ENCODE results near the gene GCSAM. TPM values are rescaled to one million over a fixed set of nuclear protein-coding genes. Genes with fewer than 3 reads are reported as not detected.

The GCSAM gene, protein sequence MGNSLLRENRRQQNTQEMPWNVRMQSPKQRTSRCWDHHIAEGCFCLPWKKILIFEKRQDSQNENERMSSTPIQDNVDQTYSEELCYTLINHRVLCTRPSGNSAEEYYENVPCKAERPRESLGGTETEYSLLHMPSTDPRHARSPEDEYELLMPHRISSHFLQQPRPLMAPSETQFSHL
- not detected for total RNA-seq

DNA sequence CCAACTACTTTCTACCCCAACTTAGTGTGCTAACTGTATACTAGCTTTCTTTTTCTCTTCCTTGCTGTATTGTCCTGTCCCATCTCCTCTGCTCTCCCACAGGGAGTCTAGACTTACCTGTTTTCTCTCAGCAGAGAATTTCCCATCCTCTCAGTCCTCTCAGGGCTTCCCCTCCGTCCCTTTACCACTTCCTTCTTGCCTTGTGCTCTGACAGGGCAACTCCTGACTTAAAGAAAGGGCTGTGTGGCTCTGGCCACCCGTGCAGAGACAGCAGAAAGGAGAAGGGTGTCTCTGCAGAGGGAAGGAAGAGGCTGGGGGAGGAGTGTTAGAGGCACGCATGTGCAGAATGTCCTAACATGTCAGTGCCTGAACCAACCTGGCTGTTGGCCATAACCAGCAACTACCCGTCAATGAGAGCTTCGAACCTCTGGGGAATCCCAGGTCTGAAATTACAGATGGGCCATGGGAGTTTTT, at the start of gene GCSAM:
TSS of gene GCSAM (minus strand) at position 274 of the 474 bp plus-strand sequence. CDS start at position 146, 128 bp downstream.
- Histone ChIP-seq H3K27ac (no peak within 1 kb of the TSS), H3K4me1 (no peaks in the 10 kb centered on the region), H3K4me3 (no peak within 1 kb of the TSS), H3K27me3 (no peaks in the 10 kb centered on the region), H3K9me3 (no peaks in the 10 kb centered on the region), H3K36me3 (peaks cover 0 to 3% of the 10 kb centered on the region in 2 donors)
- intact Hi-C loops (cut with DNase I) = no loop called here
- DNase-seq (ENCODE audit: low spot score in 2 of 2) = peak; percentile 25 to 67
- TF ChIP-seq, protein P1, sequence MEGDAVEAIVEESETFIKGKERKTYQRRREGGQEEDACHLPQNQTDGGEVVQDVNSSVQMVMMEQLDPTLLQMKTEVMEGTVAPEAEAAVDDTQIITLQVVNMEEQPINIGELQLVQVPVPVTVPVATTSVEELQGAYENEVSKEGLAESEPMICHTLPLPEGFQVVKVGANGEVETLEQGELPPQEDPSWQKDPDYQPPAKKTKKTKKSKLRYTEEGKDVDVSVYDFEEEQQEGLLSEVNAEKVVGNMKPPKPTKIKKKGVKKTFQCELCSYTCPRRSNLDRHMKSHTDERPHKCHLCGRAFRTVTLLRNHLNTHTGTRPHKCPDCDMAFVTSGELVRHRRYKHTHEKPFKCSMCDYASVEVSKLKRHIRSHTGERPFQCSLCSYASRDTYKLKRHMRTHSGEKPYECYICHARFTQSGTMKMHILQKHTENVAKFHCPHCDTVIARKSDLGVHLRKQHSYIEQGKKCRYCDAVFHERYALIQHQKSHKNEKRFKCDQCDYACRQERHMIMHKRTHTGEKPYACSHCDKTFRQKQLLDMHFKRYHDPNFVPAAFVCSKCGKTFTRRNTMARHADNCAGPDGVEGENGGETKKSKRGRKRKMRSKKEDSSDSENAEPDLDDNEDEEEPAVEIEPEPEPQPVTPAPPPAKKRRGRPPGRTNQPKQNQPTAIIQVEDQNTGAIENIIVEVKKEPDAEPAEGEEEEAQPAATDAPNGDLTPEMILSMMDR (IDR thresholded peaks at IDR 0.05) = no peak

DNA sequence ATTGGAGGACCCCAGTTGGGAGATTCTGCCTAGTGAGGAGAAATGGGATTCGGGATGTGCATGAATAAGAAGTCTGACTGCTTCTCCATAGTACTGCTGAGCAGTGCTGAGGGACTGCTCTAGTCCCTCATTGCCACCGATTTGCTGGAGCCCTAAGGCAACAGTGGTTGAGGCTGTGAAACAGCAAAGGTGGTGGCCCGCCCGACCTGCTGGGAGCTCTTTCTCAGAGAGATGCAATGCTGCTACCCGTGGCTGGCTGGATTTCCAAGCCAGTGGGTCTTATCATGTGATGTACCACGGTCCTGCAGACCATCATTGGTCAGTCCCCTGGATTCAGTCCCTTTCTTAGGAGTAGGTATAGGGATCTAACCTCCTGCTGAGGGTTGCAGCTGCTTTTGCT, 42.6 kb upstream of the GCSAM start:
- Histone ChIP-seq H3K27me3 (no peaks in the 10 kb centered on the region), H3K27ac (no peak overlapping the region), H3K4me1 (no peaks in the 10 kb centered on the region), H3K4me3 (no peak overlapping the region), H3K9me3 (no peaks in the 10 kb centered on the region), H3K36me3 (no peaks in the 10 kb centered on the region)
- no peak for DNase-seq (ENCODE audit: low spot score in 2 of 2)
- TF ChIP-seq, protein P1 (IDR thresholded peaks at IDR 0.05) = no peak
- intact Hi-C loops (cut with DNase I) = no loop called here

DNA sequence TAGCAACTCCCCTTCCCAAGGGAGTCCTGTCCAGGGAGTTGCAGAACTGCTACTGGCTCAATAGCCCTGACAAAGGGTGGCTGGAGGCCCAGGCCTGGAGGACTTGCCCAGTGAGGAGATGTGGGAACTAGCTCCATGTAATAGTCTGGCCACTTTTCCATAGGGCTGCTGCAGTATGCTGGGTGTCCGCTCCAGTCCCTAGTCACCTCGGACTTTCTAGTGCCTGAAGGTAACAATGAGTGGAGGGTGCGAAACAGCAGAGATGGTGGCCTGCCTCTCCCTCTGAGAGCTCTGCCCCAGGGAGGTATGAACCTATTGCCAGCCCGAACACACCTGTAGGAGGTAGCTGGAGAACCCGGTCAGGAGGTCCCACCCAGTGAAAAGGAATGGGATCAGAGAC, 42.0 kb upstream of the GCSAM start:
- TF ChIP-seq, protein P1 (IDR thresholded peaks at IDR 0.05) = no peak
- Histone ChIP-seq H3K4me1 (no peaks in the 10 kb centered on the region), H3K36me3 (no peaks in the 10 kb centered on the region), H3K4me3 (no peak overlapping the region), H3K27ac (no peak overlapping the region), H3K9me3 (no peaks in the 10 kb centered on the region), H3K27me3 (no peaks in the 10 kb centered on the region)
- no peak for DNase-seq (ENCODE audit: low spot score in 2 of 2)
- intact Hi-C loops (cut with DNase I) = no loop called here

DNA sequence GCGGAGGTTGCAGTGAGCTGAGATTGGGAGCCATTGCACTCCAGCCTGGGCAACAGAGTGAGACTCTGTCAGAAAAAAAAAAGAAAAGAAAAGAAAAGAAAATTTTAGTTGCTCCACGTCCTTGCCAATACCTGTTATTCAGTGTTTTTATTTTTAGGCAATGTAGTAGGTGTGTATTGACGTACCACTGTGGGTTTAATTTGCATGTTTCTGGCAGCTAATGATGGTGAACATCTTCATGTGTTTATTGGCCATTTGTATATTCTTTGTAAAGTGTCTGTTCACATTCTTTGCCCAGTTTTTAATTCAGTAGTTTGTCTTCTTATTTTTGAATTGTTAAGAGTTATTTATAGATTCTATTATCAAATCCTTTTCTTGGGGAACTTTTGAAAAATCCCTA, 38.1 kb upstream of the GCSAM start:
- Histone ChIP-seq H3K9me3 (no peaks in the 10 kb centered on the region), H3K27ac (no peak overlapping the region), H3K36me3 (no peaks in the 10 kb centered on the region), H3K4me3 (no peak overlapping the region), H3K27me3 (no peaks in the 10 kb centered on the region), H3K4me1 (no peaks in the 10 kb centered on the region)
- intact Hi-C loops (cut with DNase I) = no loop called here
- DNase-seq (ENCODE audit: low spot score in 2 of 2) = no peak
- TF ChIP-seq, protein P1 (IDR thresholded peaks at IDR 0.05) = no peak

DNA sequence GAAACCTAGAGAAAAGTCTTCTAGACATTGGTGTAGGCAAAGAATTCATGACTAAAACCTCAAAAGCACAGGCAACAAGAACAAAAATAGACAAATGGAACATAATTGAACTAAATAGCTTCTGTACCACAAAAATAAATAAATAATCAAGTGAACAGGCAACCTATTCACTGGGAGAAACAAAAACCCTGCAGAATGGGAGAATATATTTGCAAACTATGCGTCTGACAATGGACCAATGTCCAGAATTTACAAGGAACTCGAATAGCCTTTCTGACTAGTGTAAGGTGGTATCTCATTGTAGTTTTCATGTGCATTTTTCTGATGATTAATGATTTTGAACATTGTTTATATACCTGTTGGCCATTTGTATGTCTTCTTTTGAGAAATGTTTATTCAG, 37.0 kb upstream of the GCSAM start:
- Histone ChIP-seq H3K27me3 (no peaks in the 10 kb centered on the region), H3K4me1 (no peaks in the 10 kb centered on the region), H3K36me3 (no peaks in the 10 kb centered on the region), H3K27ac (no peak overlapping the region), H3K4me3 (no peak overlapping the region), H3K9me3 (no peaks in the 10 kb centered on the region)
- intact Hi-C loops (cut with DNase I) = no loop called here
- TF ChIP-seq, protein P1 (IDR thresholded peaks at IDR 0.05) = no peak
- no peak for DNase-seq (ENCODE audit: low spot score in 2 of 2)

DNA sequence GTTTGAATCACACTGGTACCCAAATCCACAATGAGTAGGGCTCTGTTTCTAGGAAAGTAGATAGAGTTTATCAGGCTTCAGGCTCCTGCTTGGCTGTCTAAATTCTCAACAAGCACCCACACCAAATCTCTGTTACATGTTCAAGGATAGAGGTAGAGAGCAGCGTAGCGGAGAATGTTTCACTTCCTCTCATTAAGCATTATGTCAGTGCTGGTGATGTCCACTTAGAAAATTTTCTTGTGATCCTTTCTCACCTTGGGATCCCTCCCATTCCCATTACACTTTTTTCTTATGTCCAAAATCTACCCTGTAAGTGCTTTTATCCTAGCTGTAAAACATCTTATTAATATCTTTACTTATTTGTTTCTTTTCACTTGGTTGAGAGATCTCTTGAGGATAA, 34.7 kb upstream of the GCSAM start:
- no peaks in the 10 kb centered on the region for H3K27me3 ChIP-seq
- no peaks in the 10 kb centered on the region for H3K4me1 ChIP-seq
- no peaks in the 10 kb centered on the region for H3K36me3 ChIP-seq
- DNase-seq (ENCODE audit: low spot score in 2 of 2) = no peak
- H3K9me3 ChIP-seq = no peaks in the 10 kb centered on the region
- TF ChIP-seq, protein P1 (IDR thresholded peaks at IDR 0.05) = no peak
- H3K27ac ChIP-seq = no peak overlapping the region
- intact Hi-C loops (cut with DNase I) = no loop called here
- H3K4me3 ChIP-seq = no peak overlapping the region

Measured in ascending aorta (tissue), 2 donors.